GM10248 (cell line): Measurements from ENCODE around the gene SLC25A22.
A peak's percentile ranks its signal among the peaks of the same experiment; 100 is the strongest.

Experiments used
- CTCF ChIA-PET: fragments of 300-600 bp; sonication (Branson Sonifier 250); formaldehyde crosslinking; extraction: SDS; loops from one replicate; lab custom pipeline; 2021; ENCODE audit warnings: antibody characterized with exemption; lab: Yijun Ruan, JAX
- POLR2A ChIA-PET: fragments of 350-650 bp; sonication (Branson Sonifier 250); formaldehyde crosslinking; extraction: SDS; loops from one replicate; lab custom pipeline; 2020; ENCODE audit warnings: antibody characterized with exemption; lab: Yijun Ruan, JAX
- DNase-seq: peaks from one replicate; pipeline ENCODE4 v3.0.0; 2012; ENCODE audit errors: extremely low spot score
- CTCF ChIP-seq: IDR thresholded peaks from 2 replicates; pipeline ENCODE4 v1.5.1; 2012; ENCODE audit warnings: mild to moderate bottlenecking, low read depth; ENCODE audit errors: extremely low read depth, missing control alignments, control extremely low read depth

Gene SLC25A22

DNA sequence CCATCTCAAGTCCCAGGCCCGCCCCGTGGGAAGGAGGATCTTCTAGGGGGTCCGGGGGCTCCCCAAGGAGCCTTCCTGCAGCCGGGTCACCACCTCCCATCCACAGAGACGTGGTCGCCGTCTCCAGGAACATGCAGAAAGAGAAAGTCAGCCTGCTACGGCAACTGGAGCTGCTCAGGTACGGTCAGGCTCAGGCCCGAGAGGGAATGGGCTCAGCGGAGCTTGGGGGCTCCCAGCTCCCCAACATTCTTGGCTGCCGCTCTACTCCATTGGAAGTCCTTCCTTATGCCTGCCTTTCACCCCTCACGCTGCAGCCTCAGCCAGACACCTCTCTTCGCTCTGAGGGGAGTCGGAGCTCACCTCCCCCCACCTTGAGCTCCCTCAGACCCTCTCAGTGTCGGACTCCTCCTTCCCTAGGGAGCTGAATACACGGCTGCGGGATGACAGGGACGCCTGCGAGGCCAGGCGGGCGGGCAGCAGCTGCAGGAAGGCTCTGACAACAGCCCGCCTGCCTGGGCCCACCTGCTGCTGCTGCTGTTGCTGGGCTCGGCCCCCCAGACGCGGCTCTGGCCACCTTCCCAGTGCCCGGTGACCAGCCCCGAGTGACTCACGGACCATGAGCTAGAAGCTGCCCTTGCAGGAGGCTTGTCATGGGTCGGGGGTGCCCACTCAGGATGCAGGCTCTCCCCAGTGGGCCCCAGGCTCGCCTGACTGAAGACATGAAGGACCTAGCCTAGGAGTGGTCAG, 33.2 kb upstream of the SLC25A22 start:
- TF ChIP-seq CTCF, result no peak
- CTCF ChIA-PET, result interaction anchor here (1.1 to 2.8 kb wide), 4 partner anchors 12 to 104 kb away, joined by 3 to 8 read pairs (median 3); partner anchors contain the start of gene TSPAN4
- no peak for DNase-seq
- POLR2A ChIA-PET, result interaction anchor here (6.2 kb wide), 1 partner anchor 12 kb away, joined by 35 read pairs; the partner anchor contains the start of gene PNPLA2

DNA sequence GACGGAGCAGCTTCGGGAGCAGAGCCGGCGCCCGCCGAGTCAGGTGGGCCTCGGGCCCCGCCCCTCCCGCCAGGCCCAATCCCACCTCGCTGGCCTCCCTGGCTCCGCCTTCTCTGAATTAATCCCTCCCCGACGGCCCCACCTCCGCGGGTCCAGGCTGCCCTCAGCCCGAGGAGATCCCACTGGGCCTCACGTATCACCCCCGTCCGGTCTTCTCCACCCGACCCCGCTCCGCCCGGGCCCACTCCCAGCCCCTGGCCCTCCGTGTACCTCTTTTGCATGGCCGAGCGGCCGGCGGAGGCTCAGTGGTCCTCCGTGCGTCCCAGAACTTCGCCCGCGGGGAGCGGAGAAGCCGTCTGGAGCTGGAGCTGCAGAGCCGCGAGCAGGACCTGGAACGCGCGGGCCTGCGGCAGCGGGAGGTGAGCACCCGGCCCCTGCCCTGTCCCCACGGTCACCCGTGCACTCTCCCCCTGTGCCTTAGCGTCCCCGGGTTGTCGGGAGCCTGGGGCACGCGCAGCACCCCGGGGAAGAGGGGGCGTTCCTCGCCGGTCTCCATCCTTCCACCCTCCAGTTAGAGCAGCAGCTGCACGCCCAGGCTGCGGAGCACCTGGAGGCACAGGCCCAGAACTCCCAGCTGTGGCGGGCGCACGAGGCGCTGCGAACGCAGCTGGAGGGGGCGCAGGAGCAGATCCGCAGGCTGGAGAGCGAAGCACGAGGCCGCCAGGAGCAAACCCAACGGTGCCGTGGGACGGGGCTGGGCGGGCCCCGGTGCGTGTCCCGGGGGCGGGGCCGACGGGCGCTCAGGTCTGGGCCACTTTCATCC, 32.4 kb upstream of the SLC25A22 start:
- ChIA-PET POLR2A (interaction anchor here (1.2 to 6.2 kb wide), 2 partner anchors 11 to 21 kb away, joined by 3 to 35 read pairs; partner anchors contain the start of genes PNPLA2 and RPLP2), CTCF (interaction anchor here (1.1 to 2.8 kb wide), 4 partner anchors 13 to 104 kb away, joined by 3 to 8 read pairs (median 3); partner anchors contain the start of gene TSPAN4)
- no peak for TF ChIP-seq CTCF
- DNase-seq, result peak; percentile 82

DNA sequence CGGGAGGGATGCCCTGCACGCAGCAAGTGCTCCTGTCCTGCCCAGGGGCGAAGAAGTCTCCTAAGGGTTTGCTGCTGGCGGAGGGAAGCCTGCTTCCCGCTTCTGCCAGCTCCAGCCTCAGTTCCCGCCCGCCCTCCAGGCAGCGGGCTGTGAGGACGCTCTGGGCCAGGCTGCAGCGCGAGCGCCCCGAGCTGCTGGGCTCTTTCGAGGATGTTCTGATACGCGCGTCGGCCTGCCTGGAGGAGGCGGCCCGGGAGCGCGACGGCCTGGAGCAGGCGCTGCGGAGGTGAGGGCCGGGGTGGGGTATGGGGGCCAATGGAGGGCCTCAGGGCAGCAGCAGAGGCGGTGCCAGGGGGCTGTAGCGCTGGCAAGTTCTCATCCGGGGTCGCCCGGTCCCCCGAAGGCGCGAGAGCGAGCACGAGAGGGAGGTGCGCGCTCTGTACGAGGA, 31.8 kb upstream of the SLC25A22 start:
- DNase-seq, result no peak
- CTCF ChIA-PET, result interaction anchor here (1.4 to 2.9 kb wide), 3 partner anchors 11 to 47 kb away, joined by 4 to 11 read pairs (median 8); partner anchors contain the start of gene PNPLA2
- POLR2A ChIA-PET, result interaction anchor here (0.6 to 6.2 kb wide), 4 partner anchors 10 to 37 kb away, joined by 3 to 35 read pairs (median 4); partner anchors contain the start of genes PNPLA2 and RPLP2
- TF ChIP-seq CTCF, result no peak

GRCh38 chr11:829176-829846, 31.2 kb upstream of the SLC25A22 start:
- ChIA-PET POLR2A (interaction anchor here (0.6 to 6.2 kb wide), 4 partner anchors 10 to 38 kb away, joined by 3 to 35 read pairs (median 4); partner anchors contain the start of genes PNPLA2 and RPLP2), CTCF (interaction anchor here (1.4 to 2.9 kb wide), 3 partner anchors 10 to 46 kb away, joined by 4 to 11 read pairs (median 8); partner anchors contain the start of gene PNPLA2)
- TF ChIP-seq CTCF, result no peak
- DNase-seq, result no peak

- CTCF ChIA-PET, result interaction anchor here (1.4 to 2.9 kb wide), 3 partner anchors 10 to 46 kb away, joined by 4 to 11 read pairs (median 4); partner anchors contain the start of gene PNPLA2
Observed at GRCh38 chr11:828506-829175, 30.6 kb upstream of the SLC25A22 start.

More at GRCh38 chr11:828506-829175, 30.6 kb upstream of the SLC25A22 start:
- no peak for DNase-seq
- TF ChIP-seq CTCF, result no peak
- POLR2A ChIA-PET, result interaction anchor here (1.3 to 6.2 kb wide), 2 partner anchors 9 to 13 kb away, joined by 4 to 35 read pairs; partner anchors contain the start of gene PNPLA2
